Breast epithelium (tissue), 3 donors: ENCODE measurements around the gene SCT.

Experiments used
- POLR2A ChIP-seq: fragments of 450-650 bp; IDR thresholded peaks from one replicate; pipeline ENCODE4 v1.6.1; 2016; ENCODE audit warnings: antibody characterized with exemption, mild to moderate bottlenecking, moderate library complexity
- TF ChIP-seq, protein P1 (sequence below), 3 donors: fragments of 450-650 bp; IDR thresholded peaks; one replicate each; pipeline ENCODE4 v1.5.1; 2016 to 2017; ENCODE audit warnings: antibody characterized with exemption in 3 of 3, mild to moderate bottlenecking in 3 of 3, moderate library complexity in 3 of 3

- TF ChIP-seq, protein P1, sequence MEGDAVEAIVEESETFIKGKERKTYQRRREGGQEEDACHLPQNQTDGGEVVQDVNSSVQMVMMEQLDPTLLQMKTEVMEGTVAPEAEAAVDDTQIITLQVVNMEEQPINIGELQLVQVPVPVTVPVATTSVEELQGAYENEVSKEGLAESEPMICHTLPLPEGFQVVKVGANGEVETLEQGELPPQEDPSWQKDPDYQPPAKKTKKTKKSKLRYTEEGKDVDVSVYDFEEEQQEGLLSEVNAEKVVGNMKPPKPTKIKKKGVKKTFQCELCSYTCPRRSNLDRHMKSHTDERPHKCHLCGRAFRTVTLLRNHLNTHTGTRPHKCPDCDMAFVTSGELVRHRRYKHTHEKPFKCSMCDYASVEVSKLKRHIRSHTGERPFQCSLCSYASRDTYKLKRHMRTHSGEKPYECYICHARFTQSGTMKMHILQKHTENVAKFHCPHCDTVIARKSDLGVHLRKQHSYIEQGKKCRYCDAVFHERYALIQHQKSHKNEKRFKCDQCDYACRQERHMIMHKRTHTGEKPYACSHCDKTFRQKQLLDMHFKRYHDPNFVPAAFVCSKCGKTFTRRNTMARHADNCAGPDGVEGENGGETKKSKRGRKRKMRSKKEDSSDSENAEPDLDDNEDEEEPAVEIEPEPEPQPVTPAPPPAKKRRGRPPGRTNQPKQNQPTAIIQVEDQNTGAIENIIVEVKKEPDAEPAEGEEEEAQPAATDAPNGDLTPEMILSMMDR (IDR thresholded peaks at IDR 0.05) = no peak
- TF ChIP-seq POLR2A = no peak
Observed at GRCh38 chr11:607020-607780, 19.8 kb downstream of the SCT start.
